ENCODE results near the gene TMEM202. TPM values are rescaled to one million over a fixed set of nuclear protein-coding genes. Genes with fewer than 3 reads are reported as not detected.
"Not testable (repeated sequence)": the region's sequence is repeated elsewhere in the genome, so short reads cannot be mapped to it uniquely, and the experiment has no call there.

The TMEM202 gene
- total and polyA plus RNA-seq, 4 donors: not detected

GRCh38 chr15:72377331-72377730 is 20.8 kb upstream of the TMEM202 start:
- TF ChIP-seq, protein P1, sequence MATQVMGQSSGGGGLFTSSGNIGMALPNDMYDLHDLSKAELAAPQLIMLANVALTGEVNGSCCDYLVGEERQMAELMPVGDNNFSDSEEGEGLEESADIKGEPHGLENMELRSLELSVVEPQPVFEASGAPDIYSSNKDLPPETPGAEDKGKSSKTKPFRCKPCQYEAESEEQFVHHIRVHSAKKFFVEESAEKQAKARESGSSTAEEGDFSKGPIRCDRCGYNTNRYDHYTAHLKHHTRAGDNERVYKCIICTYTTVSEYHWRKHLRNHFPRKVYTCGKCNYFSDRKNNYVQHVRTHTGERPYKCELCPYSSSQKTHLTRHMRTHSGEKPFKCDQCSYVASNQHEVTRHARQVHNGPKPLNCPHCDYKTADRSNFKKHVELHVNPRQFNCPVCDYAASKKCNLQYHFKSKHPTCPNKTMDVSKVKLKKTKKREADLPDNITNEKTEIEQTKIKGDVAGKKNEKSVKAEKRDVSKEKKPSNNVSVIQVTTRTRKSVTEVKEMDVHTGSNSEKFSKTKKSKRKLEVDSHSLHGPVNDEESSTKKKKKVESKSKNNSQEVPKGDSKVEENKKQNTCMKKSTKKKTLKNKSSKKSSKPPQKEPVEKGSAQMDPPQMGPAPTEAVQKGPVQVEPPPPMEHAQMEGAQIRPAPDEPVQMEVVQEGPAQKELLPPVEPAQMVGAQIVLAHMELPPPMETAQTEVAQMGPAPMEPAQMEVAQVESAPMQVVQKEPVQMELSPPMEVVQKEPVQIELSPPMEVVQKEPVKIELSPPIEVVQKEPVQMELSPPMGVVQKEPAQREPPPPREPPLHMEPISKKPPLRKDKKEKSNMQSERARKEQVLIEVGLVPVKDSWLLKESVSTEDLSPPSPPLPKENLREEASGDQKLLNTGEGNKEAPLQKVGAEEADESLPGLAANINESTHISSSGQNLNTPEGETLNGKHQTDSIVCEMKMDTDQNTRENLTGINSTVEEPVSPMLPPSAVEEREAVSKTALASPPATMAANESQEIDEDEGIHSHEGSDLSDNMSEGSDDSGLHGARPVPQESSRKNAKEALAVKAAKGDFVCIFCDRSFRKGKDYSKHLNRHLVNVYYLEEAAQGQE (IDR thresholded peaks at IDR 0.05): no peak
- no peak for TF ChIP-seq RAD21 (IDR thresholded peaks at IDR 0.05)
- TF ChIP-seq, protein P2, sequence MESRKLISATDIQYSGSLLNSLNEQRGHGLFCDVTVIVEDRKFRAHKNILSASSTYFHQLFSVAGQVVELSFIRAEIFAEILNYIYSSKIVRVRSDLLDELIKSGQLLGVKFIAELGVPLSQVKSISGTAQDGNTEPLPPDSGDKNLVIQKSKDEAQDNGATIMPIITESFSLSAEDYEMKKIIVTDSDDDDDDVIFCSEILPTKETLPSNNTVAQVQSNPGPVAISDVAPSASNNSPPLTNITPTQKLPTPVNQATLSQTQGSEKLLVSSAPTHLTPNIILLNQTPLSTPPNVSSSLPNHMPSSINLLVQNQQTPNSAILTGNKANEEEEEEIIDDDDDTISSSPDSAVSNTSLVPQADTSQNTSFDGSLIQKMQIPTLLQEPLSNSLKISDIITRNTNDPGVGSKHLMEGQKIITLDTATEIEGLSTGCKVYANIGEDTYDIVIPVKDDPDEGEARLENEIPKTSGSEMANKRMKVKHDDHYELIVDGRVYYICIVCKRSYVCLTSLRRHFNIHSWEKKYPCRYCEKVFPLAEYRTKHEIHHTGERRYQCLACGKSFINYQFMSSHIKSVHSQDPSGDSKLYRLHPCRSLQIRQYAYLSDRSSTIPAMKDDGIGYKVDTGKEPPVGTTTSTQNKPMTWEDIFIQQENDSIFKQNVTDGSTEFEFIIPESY (IDR thresholded peaks at IDR 0.05): no peak
- TF ChIP-seq GABPA (IDR thresholded peaks at IDR 0.05 in 1 of 2, conservative IDR thresholded peaks at IDR 0.05 in 1 of 2): no peak
- TF ChIP-seq EGR1 (IDR thresholded peaks at IDR 0.05; ENCODE audit: low read depth in 2 of 2): no peak
- TF ChIP-seq NR2F2 (IDR thresholded peaks at IDR 0.05): no peak
- no peak for TF ChIP-seq YY1 (IDR thresholded peaks at IDR 0.05)
- TF ChIP-seq MAX (IDR thresholded peaks at IDR 0.05): no peak
- TF ChIP-seq FOXA1 (IDR thresholded peaks at IDR 0.05): no peak
- no peak for TF ChIP-seq CTCF (IDR thresholded peaks at IDR 0.05; ENCODE audit: low read depth, low read length, missing input control)
- no peak for TF ChIP-seq TAF1 (conservative IDR thresholded peaks at IDR 0.05)
- no peak for TF ChIP-seq SP1 (IDR thresholded peaks at IDR 0.05)
- TF ChIP-seq HNF4A (conservative IDR thresholded peaks at IDR 0.05): no peak
- TF ChIP-seq JUND (IDR thresholded peaks at IDR 0.05): no peak
- Histone ChIP-seq H3K4me1 (ENCODE audit: control insufficient read depth in 4 of 4, insufficient read depth in 4 of 4, low read length in 3 of 4) (peaks cover 3 to 30% (median 24%) of the 10 kb centered on the region in 4 donors), H3K9ac (ENCODE audit: low read depth in 1 of 2, low read length in 2 of 2) (no peak overlapping the region), H3K4me3 (ENCODE audit: low read depth in 1 of 3, low read length in 3 of 3) (no peak overlapping the region), H3K9me3 (ENCODE audit: control insufficient read depth in 4 of 4, low read length in 3 of 4) (no peaks in the 10 kb centered on the region), H3K36me3 (ENCODE audit: control insufficient read depth in 4 of 4, insufficient read depth in 3 of 4, low read depth in 1 of 4, low read length in 3 of 4) (no peaks in the 10 kb centered on the region), H3K27ac (ENCODE audit: low read depth in 1 of 2, low read length in 2 of 2) (no peak overlapping the region), H3K27me3 (ENCODE audit: control insufficient read depth in 4 of 4, insufficient read depth in 4 of 4, low read length in 3 of 4) (no peaks in the 10 kb centered on the region)
- WGBS: 91% methylated on average over 1 of the region's 1 CpG
- DNase-seq (ENCODE audit: low spot score): no peak

GRCh38 chr15:72379106-72379505 is 19.0 kb upstream of the TMEM202 start:
- not testable (repeated sequence) for H3K9me3 ChIP-seq (ENCODE audit: control insufficient read depth in 4 of 4, low read length in 3 of 4); H3K36me3 ChIP-seq (ENCODE audit: control insufficient read depth in 4 of 4, insufficient read depth in 3 of 4, low read depth in 1 of 4, low read length in 3 of 4); H3K9ac ChIP-seq (ENCODE audit: low read depth in 1 of 2, low read length in 2 of 2); H3K27me3 ChIP-seq (ENCODE audit: control insufficient read depth in 4 of 4, insufficient read depth in 4 of 4, low read length in 3 of 4); H3K27ac ChIP-seq (ENCODE audit: low read depth in 1 of 2, low read length in 2 of 2); H3K4me3 ChIP-seq (ENCODE audit: low read depth in 1 of 3, low read length in 3 of 3); DNase-seq (ENCODE audit: low spot score)
- 85% methylated on average over 3 of the region's 3 CpGs for WGBS
- H3K4me1 ChIP-seq (ENCODE audit: control insufficient read depth in 4 of 4, insufficient read depth in 4 of 4, low read length in 3 of 4): peaks cover 1 to 20% (median 20%) of the 10 kb centered on the region in 4 donors
